SK-N-MC (cell line): Measurements from ENCODE around the gene TASP1.

ENCODE experiments used
- DNase-seq: peaks from one replicate; pipeline ENCODE4 v3.0.0-alpha.2; 2011; ENCODE audit warnings: low read depth, low spot score
- H3K27ac ChIP-seq: fragments of 200-600 bp; sonication (generic); 2 replicates; pipeline ENCODE4 v1.5.1; 2016; ENCODE audit warnings: mixed run types
- H3K36me3 ChIP-seq: fragments of 200-600 bp; sonication (generic); 2 replicates; pipeline ENCODE4 v1.6.1; 2017; ENCODE audit warnings: antibody characterized with exemption, low read length, mixed read lengths; ENCODE audit not compliant: insufficient read depth
- H3K4me3 ChIP-seq: fragments of 200-600 bp; sonication (generic); 2 replicates; pipeline ENCODE4 v1.5.1; 2016
- H3K9ac ChIP-seq: fragments of 200-600 bp; sonication (generic); 2 replicates; pipeline ENCODE4 v1.8.0; 2017; ENCODE audit warnings: mixed run types, mixed read lengths; ENCODE audit not compliant: insufficient read length
- H3K9me3 ChIP-seq: fragments of 200-600 bp; sonication (generic); 2 replicates; pipeline ENCODE4 v1.6.1; 2017; ENCODE audit warnings: low read depth, mild to moderate bottlenecking, antibody characterized with exemption, low read length, moderate library complexity, mixed read lengths
- EZH2 ChIP-seq: fragments of 200-600 bp; sonication (generic); IDR thresholded peaks from one replicate; pipeline ENCODE4 v1.6.1; 2017; ENCODE audit warnings: antibody characterized with exemption
- FOXP2 ChIP-seq: optimal IDR thresholded peaks from 2 replicates; pipeline ENCODE3; 2011; ENCODE audit warnings: mild to moderate bottlenecking, moderate library complexity; ENCODE audit not compliant: insufficient read depth; ENCODE audit errors: extremely low read length, control extremely low read depth
- POLR2AphosphoS5 ChIP-seq: IDR thresholded peaks from 2 replicates; pipeline ENCODE4 v1.6.1; 2012; ENCODE audit warnings: mild to moderate bottlenecking, low read depth, low read length, borderline replicate concordance

TASP1 gene

DNA sequence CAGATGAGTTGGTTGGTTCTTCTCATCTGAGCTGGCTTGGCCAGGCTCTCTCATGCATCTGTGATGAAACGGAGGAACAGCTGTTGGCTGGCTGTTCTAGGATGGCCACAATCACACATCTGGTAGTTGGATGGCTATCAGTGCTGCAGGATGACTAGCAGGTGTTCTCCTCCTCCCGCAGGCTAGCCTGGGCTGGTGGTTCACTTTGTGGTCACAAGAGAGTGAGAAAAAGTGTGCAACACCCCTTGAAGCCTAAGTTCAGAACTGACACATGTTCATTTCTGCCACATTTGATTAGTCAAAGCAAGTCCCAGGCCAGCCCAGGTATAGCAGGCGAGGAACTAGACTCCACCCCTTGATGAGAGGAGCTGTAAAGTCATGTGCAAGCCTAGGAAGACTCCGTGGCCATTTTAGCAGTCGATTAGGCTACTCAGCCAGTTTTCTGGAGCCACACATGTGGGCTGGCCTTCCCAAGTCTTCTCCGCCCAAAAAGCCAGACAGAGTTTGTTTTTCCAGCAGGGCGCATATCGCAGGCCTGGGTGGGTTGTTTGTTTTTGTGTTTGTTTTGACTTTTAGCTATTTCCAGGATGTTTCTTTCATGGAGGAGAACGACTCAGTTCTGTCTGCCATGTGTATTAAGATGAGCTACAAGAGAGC lies 296.9 kb downstream of the TASP1 start:
- TF ChIP-seq FOXP2 = no peak
- no peak for TF ChIP-seq POLR2AphosphoS5
- no peak for TF ChIP-seq EZH2
- Histone ChIP-seq H3K9me3 (no peaks in the 10 kb centered on the region), H3K9ac (no peak overlapping the region), H3K27ac (no peak overlapping the region), H3K36me3 (no peaks in the 10 kb centered on the region), H3K4me3 (no peak overlapping the region)
- DNase-seq = no peak

- no peak for DNase-seq
- no peak for TF ChIP-seq POLR2AphosphoS5
- H3K9me3 ChIP-seq = no peaks in the 10 kb centered on the region
- no peak overlapping the region for H3K9ac ChIP-seq
- H3K4me3 ChIP-seq = no peak overlapping the region
- no peaks in the 10 kb centered on the region for H3K36me3 ChIP-seq
- H3K27ac ChIP-seq = no peak overlapping the region
These were observed 298.6 kb downstream of the TASP1 start for GRCh38 chr20:13340088-13340487.
